A673 (cell line): Measurements from ENCODE around the gene NFASC.

Experiments used
- CTCF ChIP-seq: fragments of 300-800, 200-600 bp; sonication (generic); conservative IDR thresholded peaks from 2 replicates; pipeline ENCODE4 v1.5.1; 2017; ENCODE audit warnings: low read depth, mild to moderate bottlenecking, antibody characterized with exemption, low read length, moderate library complexity, mixed read lengths
- EZH2 ChIP-seq: fragments of 200-600 bp; sonication (generic); IDR thresholded peaks from 2 replicates; pipeline ENCODE4 v1.6.1; 2017; ENCODE audit warnings: borderline replicate concordance, low read depth, mild to moderate bottlenecking, mixed read lengths, antibody characterized with exemption, low read length; ENCODE audit not compliant: poor library complexity, severe bottlenecking

- TF ChIP-seq CTCF (no peak), EZH2 (no peak)
Observed at GRCh38 chr1:204887846-204888245, 17.2 kb downstream of the NFASC start.
